Skeletal muscle cell (primary cell): ENCODE results near the gene CYSRT1.
A peak's percentile ranks its signal among the peaks of the same experiment; 100 is the strongest.

ENCODE experiments used
- DNase-seq: peaks from one replicate; pipeline ENCODE4 v3.0.0-alpha.2; 2010; ENCODE audit warnings: low read depth
- H3K4me3 ChIP-seq: 2 replicates; pipeline ENCODE4 v1.5.1; 2011; ENCODE audit warnings: low read depth, mild to moderate bottlenecking, control low read depth, low read length, moderate library complexity

CYSRT1 gene

DNA sequence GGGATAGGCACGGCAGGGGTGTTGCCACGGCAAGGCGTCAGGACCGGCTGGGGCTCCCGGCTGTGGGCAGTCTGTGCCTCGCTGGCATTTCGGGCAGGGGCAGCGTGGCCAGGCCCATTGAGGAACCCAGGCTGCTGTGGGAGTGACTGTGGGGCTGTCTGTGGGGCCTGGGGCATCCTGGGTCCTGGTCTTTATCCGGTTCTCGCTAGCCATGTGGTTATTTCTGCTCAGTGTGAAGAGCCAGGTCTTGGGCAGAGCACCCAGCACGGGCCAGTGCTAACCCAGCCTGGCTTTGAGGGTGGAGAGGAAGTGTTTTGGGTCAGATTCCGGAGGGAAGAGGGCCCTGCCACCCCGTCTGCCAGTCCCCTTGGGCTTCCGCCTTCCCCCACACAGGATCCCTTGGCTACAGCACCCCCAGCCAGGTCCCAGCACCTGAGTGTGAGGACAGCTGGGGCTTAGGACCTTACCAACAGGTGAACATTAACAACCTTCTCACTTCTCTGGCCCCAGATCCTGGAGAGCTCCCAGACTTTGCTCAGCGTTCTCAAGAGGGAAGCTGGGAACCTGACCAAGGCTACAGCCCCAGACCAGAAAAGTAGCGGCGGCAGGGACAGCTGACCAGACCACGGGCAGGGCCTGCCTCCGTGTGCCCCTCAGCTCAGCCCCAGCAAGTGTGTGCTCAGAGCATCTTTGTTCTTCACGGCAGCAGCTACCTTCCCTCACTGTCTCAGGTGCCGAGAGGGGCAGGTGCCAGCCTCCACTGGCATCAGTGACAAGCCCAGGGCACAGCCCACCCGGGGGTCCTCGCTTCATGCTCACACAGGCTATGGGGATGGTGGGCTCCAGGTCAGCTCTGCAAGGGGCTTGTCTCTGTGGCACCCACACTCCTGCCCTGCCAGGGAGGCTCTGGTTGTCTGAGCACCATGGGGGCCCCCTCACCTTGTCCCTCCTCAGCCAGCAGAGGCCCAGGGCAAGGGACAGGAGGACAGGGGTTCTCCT is 35.4 kb upstream of the CYSRT1 start:
- DNase-seq = no peak
- peak overlapping the region; percentile 98 for H3K4me3 ChIP-seq

DNA sequence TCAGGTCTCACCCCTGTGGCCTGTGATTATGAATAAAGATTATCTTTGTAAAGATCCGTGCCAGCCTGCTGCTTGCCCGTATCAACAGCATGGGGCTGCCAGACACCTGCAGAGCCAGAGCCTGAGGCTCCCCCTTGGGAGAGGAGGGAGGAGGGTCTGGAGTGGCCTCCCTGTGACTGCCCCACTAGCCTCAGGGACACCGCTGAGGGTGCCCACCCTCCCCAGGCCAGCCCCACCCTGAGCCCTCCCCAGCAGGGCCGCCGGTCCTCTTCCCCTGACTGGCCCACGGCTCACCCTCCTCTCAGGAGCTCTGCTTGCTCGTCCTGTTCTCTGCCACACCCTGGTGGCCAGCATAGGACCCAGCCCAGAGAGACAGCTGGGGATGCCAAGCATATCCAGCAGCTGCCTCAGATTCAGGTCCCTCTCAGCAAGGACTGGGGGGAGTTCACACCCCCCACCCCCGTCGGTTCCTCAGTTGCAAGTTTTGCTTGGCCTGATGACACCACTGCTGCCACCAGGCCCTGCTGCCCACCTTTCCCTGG is 34.6 kb upstream of the CYSRT1 start:
- no peak for DNase-seq
- H3K4me3 ChIP-seq = no peak overlapping the region

DNA sequence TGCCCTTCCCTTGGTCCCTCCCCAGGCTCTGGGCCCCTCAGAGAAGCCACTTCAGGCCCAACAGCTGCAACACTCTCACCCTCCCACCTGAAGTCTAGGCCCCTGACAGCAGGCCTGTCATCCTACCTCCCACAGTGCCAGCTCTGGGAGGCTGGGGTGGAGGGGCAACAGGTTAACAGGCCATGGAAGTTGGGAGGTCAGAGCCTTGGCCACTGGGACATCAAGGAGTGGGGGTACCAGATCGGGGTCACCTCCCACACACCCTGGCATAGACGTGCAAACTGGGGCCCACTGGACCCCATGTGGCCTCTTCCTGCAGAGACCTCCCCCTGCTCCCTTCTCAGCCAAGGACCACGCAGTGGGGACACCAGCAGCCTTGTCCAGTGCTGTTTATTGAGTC is 33.7 kb upstream of the CYSRT1 start:
- no peak for DNase-seq
- no peak overlapping the region for H3K4me3 ChIP-seq

DNA sequence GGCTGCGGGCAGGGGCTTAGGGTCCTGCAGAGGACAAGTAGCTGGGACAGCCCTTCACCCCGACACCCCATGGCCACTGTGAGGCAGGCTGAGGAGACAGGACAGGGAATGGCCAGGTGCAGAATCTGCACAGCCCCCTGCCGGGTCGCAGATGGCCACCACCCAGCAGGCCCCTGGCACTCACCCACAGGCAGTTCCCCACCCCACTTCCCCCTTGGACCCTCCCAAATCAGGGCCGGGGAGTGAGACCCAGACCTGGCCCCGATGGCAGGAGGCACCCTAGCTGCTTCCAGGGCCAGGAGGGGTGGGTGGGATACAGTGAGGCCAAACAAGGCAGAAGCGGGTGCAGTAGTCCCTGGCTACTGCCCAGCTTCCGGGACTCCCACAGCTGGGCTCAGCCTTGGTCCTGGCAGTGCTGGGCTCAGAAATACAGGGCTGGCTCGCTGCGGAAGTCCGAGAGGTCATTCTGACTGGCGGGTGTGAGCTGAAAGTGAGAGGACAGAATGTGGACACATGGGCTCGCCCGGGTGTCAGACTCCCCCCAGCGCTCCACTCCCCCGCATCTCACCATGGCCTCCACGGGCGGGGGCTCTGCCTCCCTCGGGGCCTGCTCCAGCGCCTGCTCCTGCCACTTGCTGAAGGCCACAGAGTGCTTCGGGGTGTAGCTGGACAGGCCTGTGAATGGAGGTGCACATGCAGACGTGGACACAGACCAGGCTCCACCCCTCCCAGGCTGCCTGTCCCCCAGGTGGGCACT is 33.1 kb upstream of the CYSRT1 start:
- no peak overlapping the region for H3K4me3 ChIP-seq
- DNase-seq = no peak

DNA sequence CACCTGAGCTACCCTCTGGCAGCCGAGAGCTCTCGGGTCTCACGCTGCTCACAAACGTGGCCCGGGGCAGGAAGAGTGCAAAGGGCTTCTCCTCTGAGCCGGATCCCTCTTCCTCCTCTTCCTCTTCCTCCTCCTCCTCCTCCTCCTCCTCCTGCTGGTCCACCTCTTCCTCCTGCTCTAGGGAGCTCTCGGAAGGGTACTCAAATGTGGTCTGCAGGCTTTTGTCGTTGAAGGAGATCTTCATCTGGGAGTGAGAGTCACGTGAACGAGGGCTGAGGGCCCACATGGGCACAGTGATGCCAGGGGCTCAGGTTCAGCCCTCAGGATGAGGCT is 32.6 kb upstream of the CYSRT1 start:
- DNase-seq = no peak
- H3K4me3 ChIP-seq = no peak overlapping the region

DNA sequence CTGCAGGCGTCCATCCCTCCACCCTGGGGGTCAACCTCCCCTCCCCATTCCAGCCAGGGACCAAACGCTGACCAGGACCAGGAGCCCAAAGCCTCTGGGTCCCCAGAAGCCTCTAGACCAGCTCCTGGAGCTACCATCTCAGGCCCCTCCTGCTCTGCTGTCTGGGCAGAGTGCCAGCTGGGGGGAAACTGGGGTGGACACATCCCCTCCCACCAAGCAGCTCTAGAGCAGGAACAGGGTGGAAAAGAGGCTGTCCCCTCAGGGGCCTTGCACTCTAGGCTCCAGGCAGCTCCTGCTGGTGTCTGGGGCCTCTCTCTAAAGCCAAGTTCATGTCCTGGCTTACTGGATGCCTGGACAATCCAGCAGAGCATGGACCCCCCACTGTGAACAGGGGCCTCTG is 32.1 kb upstream of the CYSRT1 start:
- no peak overlapping the region for H3K4me3 ChIP-seq
- DNase-seq = no peak

DNA sequence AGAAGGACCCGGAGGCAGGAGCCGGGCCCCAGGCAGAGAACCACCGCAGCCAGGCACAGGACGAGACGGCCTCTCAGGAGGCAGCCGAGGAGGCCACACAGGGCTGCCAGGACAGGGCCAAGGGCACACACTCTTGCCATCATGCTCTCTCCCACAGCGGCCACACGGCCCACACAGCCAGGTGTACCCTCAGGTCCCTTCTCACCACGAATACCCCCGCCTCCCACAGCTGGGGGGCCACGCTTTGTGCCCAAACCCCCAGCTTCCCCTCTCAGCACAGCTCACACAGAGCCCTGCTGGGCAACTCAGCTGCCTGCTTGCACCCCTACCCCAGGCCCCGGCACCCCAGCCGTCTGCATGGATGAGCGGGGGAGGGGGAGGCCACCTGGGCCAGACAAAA is 31.2 kb upstream of the CYSRT1 start:
- no peak overlapping the region for H3K4me3 ChIP-seq

DNA sequence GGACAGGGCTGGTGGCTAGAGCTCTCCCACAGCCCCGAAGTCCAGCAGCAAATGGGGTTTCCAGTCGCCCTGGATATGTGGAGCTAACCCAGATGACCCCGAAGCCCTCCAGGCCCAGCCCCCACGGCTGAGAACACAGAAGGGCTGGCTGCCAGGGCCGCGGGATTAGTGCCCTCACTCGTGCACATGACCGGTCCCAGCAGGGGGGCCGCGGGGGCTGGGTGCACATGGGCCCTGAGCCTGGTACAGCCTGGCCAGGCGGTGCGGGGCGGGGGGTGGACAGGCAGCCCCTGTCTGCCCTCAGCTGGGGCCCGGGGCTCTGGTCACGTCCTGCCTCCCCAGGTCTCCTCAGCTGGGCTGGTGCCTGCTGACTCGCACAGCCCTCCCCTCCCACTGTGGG is 30.6 kb upstream of the CYSRT1 start:
- H3K4me3 ChIP-seq = no peak overlapping the region
- DNase-seq = no peak

More for the DNA sequence above, 31.2 kb upstream of the CYSRT1 start:
- no peak for DNase-seq

DNA sequence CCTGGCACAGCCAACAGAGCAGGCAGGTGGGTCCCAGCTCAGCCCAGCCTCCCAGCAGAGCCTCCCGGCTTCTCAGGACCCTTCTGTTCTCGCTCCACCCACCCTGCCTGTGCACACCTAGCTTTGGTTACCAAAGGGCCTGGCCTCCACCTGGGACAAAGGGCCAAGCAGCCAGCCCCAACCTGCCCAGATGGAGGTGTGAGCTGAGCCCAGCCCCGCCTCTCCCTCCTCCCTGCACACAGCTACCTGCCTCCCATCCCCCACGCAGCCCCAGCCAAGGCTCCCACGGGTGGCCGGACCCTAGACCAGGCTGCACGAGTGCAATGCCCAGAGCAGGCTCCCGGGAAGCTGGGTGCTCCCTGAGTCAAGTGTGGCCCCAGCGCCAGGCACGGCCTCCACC is 30.1 kb upstream of the CYSRT1 start:
- no peak for DNase-seq
- no peak overlapping the region for H3K4me3 ChIP-seq

DNA sequence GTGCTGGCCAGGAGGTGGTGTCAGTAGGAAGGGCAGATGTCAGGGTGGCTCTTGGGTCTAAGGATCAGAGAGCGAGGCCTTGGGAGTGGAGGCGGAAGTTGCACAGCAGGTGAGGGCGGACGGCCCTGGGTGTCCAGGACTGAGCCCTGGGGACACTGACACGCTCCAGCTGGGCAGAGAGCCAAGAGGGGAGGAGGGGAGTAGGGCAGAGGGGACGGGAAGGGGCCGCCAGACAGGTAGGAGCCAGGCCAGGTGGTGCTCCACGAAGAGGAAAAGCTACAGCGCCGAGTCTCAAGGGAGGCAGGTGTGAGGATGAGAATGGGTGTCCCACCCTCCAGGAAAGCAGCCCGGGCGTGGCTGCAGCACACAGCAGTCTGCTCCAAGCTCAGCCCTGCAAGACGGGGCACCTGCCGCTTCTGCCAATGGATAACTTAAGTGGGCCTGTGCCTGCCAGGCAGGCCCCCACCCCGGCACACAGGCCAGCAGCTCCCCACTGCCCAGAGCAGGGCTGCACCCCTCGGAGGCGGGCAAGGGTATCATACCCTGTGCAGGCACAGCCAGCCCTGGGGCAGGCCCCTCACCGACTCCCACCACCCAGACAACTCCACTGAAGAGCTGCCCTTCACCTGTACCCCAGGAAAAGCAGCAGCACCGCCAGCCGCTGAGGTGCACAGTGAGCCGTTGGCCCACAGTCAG is 29.3 kb upstream of the CYSRT1 start:
- no peak for DNase-seq

DNA sequence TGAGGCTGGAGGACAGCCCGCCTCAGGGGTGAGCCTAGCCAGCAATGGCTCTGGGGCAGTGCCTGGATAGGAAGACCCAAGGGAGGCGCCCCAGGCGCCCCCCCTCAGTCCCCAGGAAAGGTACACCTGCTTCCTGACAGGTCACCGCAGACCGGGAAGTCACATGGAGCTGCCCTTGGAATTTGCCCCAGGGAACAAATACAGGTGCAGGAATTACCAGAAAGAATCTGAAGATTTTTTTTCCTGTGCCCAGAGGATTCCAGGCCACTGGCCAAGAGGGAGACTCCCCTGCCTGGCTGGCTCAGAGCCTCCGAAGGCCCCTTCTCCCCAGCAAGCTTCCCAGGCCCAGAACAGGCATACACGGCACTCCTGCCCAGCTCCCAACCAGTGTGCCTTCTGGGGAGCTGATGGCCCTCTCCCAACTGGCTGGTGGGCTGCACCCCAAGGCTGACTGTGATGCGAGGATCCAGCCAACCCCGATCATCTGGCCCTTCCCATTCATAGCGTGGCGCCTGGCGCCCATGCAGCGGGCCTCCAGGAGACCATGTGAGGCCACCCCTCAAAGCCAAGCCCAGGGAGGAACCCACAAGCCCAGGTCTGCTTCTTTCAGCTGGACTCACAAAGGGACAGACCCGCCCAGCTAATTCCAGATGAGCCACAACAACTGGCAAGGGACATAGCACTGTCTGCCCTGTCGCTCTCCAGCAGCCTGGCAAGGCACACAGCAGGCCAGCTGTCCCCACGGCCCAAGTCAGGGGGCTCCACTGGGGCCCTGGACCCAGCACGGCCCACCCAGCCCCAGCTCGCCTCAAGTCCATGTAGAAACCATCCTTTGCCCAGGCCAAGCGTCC is 26.7 kb upstream of the CYSRT1 start:
- DNase-seq = no peak
- H3K4me3 ChIP-seq = peak overlapping the region; percentile 50

More for the DNA sequence above, 29.3 kb upstream of the CYSRT1 start:
- no peak overlapping the region for H3K4me3 ChIP-seq

DNA sequence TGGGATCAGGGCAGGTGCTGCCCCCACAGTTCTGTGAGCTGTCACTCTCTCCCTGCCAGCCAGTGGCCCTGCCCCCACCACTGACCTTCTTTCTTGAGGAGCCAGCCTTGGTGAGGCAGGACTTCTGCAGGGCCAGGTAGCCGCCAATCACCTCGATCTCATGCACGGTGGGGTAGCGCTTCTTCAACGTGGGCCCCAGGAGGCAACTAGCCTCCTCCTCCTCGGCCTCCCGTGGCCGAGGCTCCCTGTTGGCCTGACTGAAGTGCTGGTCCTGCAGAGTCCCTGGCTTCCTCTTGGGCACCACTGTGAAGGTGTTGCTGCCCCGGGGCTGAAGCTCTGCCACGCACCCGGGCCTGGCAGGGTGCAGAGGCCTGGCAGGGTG is 26.1 kb upstream of the CYSRT1 start:
- no peak for DNase-seq
- peak overlapping the region; percentile 50 for H3K4me3 ChIP-seq

DNA sequence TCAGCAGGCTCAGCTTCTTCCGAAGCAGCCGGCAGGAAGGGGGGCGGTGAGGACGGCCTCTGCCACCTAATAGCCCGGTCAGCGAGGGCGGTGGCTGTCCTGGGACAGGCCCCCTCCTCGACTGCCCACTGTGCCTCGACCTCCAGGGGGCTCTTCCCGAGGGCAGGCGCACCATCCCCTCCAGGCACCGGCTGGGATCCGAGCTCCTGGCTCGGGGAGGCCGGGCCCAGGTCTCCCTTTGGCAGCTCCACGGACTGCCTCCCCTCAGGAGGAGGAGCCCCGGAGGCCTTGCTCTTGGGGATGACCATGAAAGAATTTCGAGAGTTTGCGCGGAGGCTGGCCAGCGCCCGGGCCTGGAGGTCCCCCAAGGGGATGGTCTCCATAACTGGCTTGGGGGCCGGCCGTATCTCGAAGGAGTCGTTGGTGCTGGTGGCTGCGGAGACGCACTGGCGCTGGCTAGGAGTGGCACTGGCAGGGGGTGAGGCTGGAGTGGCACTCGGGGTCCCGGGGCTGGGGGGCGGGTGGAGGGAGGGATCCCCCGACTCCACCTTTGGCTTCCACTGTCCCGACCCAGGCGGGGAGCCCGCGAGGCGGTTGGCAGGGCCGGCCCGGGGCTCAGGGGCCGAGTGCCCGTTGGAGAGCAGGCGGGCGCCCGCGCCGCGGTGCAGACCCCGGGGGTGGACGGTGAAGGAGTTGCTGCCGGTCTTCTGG is 25.4 kb upstream of the CYSRT1 start:
- H3K4me3 ChIP-seq = peak overlapping the region; percentile 50
- DNase-seq = no peak

DNA sequence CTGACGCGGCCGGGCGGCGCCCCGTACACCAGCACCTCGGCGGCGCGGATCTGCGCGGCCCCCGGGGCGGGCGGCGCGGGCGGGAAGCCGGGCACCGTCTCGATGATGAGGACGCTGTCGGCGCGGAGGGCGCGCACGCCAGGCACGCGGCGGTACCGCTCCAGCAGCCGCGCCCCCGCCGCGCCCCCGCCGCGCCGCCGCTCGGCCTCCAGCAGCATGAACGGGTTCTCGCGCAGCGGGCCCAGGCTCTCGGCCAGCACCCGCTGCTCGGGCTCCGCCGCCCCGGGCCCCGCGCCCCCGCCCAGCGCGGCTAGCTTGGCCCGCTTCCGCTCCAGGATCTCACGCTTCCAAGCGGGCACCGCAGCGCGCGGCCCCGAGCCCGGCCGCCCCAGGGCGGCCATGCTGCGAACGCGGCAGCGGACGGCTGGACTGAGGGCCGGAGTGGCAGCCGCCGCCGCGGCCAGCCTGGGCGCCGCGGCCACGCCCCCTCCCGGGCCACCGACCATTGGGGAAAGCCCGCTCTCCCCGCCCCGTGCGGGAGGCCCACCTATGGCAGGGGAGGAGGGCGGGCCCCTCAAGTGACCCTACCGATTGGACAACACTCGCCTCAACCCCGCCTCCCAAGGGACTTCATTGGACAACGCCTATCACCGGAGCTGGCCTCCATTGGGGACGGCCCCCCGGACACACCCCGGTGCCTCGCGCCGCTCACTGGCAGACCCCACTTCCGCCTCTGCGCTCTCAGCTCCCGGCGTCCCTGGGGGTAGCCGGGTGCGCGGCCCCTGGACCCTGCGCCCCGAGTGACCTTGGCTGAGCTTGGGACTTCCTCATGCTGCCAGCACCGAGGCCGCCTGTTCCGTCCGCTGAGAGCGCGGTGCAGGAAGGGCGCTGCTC is 24.4 kb upstream of the CYSRT1 start, which contains the start of gene TPRN:
Gene TPRN, minus strand, starts transcription at position 431 of the 894 bp plus-strand sequence. Its CDS starts 30 bp downstream, at position 401.
- peak within 1 kb of the TSS; percentile 73 for H3K4me3 ChIP-seq
- DNase-seq = peak; percentile 99

DNA sequence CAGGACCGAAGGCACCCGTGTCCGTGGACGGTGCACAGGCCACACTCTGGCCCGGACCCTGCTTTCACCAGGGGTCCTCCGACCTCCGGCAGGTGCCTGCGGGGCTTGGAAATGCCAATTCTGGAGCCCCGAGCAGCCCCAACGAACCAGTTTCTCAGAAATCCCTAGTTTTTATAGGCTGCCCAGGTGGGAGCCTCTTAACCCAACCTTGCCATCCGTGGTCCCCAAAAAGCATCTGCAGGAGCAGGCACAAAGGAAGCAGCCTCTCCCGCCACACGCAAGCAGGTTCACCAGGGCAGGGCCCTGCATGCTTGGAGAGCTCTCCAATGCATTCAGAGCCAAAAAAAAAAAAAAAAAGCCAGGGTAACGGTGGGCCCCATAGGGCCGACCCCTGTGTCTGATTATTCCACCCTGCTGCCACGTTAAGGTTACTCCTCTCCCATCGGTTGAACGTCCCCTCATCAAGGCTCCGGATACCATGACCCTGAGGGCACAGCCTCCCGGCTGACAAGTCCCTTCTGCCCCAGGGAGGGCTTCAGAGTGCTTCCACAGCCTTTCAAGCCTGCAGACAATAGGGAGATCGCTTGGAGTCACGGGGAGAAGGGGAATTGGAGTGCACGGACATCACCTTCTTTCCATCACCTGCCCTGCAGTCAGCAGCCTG is 23.6 kb upstream of the CYSRT1 start:
- H3K4me3 ChIP-seq = peak overlapping the region; percentile 73
- DNase-seq = no peak

DNA sequence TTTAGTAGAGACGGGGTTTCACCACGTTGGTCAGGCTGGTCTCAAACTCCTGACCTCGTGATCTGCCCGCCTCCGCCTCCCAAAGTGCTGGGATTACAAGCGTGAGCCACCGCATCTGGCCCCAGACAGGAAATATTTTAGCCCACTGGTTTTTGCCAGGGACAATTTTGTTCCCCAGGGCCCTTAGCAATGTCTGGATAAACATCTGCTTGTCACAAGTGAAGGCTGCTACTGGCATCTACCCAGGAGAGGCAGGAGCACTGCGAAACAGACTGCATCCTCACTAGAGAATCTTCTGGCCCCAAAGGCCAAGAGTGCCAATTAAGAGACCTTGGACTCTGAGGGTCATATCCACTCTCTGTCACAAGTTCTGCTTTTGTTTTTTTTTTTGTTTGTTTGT is 22.0 kb upstream of the CYSRT1 start:
- H3K4me3 ChIP-seq = no peak overlapping the region
- DNase-seq = no peak

DNA sequence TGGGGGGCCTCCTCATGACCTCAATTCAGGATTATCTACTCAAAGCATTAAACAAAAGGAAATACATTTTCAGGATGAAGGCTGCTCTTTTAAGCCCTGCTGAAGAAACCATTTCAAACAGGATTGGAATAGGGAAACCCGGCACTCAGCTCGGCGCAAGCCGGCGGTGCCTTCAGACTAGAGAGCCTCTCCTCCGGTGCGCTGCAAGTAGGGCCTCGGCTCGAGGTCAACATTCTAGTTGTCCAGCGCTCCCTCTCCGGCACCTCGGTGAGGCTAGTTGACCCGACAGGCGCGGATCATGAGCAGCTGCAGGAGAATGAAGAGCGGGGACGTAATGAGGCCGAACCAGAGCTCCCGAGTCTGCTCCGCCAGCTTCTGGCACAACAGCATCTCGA is 20.2 kb upstream of the CYSRT1 start:
- DNase-seq = no peak
- H3K4me3 ChIP-seq = peak overlapping the region; percentile 93
